HG03342 (cell line): ENCODE measurements around the gene UBE2E2.

Experiments used
- ATAC-seq: cut with Tn5 transposase; IDR thresholded peaks from one replicate; pipeline ENCODE4 v1.9.1; 2021; ENCODE audit warnings: mild to moderate bottlenecking, moderate library complexity; ENCODE audit not compliant: unreplicated experiment

Gene UBE2E2

GRCh38 chr3:23377928-23378672 is 175.0 kb downstream of the UBE2E2 start:
- no peak for ATAC-seq

- no peak for ATAC-seq
These were observed 180.7 kb downstream of the UBE2E2 start for GRCh38 chr3:23383875-23384274.

GRCh38 chr3:23385327-23385726 is 182.2 kb downstream of the UBE2E2 start:
- no peak for ATAC-seq

- no peak for ATAC-seq
These were observed 184.3 kb downstream of the UBE2E2 start for GRCh38 chr3:23387286-23387918.

GRCh38 chr3:23389089-23389488 is 186.0 kb downstream of the UBE2E2 start:
- no peak for ATAC-seq

- peak; percentile 63 for ATAC-seq
These were observed 186.6 kb downstream of the UBE2E2 start for GRCh38 chr3:23389686-23390085.

- no peak for ATAC-seq
These were observed 187.3 kb downstream of the UBE2E2 start for GRCh38 chr3:23390446-23390845.

GRCh38 chr3:23390989-23391553 is 187.9 kb downstream of the UBE2E2 start:
- no peak for ATAC-seq

- peak; percentile 59 for ATAC-seq
These were observed 192.0 kb downstream of the UBE2E2 start for GRCh38 chr3:23395115-23395514.

GRCh38 chr3:23396746-23397145 is 193.6 kb downstream of the UBE2E2 start:
- ATAC-seq, result no peak

GRCh38 chr3:23399221-23399620 is 196.1 kb downstream of the UBE2E2 start:
- no peak for ATAC-seq

GRCh38 chr3:23402728-23403492 is 199.8 kb downstream of the UBE2E2 start:
- no peak for ATAC-seq

GRCh38 chr3:23404246-23404645 is 201.1 kb downstream of the UBE2E2 start:
- ATAC-seq, result no peak

GRCh38 chr3:23405081-23405480 is 202.0 kb downstream of the UBE2E2 start:
- no peak for ATAC-seq

- ATAC-seq, result no peak
These were observed 203.5 kb downstream of the UBE2E2 start for GRCh38 chr3:23406601-23407000.

GRCh38 chr3:23418026-23418425 is 214.9 kb downstream of the UBE2E2 start:
- no peak for ATAC-seq

- peak; percentile 46 for ATAC-seq
These were observed 218.8 kb downstream of the UBE2E2 start for GRCh38 chr3:23421811-23422516.

- ATAC-seq, result peak; percentile 70
These were observed 219.4 kb downstream of the UBE2E2 start for GRCh38 chr3:23422517-23422851.

- no peak for ATAC-seq
These were observed 222.3 kb downstream of the UBE2E2 start for GRCh38 chr3:23425410-23425809.

- no peak for ATAC-seq
These were observed 227.8 kb downstream of the UBE2E2 start for GRCh38 chr3:23430781-23431398.

GRCh38 chr3:23431764-23432163 is 228.6 kb downstream of the UBE2E2 start:
- no peak for ATAC-seq
